HEK293 (cell line): Measurements from ENCODE around the gene KLHL28.

ENCODE experiments used
- TF ChIP-seq, protein P1 (sequence below): fragments of 450-650 bp; formaldehyde crosslinking; IDR thresholded peaks from 2 replicates; pipeline ENCODE4 v1.5.1; 2016; ENCODE audit warnings: missing biosample characterization, missing genetic modification characterization
- TF ChIP-seq, protein P2 (sequence below): fragments of 450-650 bp; formaldehyde crosslinking; IDR thresholded peaks from 2 replicates; pipeline ENCODE4 v1.5.1; 2016; ENCODE audit warnings: missing biosample characterization, missing genetic modification characterization

DNA sequence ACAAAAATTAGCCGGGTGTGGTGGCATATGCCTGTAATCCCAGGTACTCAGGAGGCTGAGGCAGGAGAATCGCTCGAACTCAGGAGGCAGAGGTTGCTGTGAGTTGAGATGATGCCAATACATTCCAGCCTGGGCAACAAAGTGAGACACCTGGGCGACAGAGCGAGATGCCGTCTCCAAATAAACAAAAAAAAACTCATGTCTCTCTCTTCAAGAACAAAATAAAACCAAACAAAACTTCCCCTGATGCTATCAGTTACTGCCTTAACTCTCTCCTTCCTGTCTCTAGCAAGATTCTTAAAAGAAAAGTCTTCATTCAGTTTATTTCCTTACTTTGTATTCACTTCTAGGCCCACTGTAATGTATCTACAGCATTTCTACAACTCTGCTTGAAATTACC lies 20.8 kb downstream of the KLHL28 start:
- TF ChIP-seq, protein P1, sequence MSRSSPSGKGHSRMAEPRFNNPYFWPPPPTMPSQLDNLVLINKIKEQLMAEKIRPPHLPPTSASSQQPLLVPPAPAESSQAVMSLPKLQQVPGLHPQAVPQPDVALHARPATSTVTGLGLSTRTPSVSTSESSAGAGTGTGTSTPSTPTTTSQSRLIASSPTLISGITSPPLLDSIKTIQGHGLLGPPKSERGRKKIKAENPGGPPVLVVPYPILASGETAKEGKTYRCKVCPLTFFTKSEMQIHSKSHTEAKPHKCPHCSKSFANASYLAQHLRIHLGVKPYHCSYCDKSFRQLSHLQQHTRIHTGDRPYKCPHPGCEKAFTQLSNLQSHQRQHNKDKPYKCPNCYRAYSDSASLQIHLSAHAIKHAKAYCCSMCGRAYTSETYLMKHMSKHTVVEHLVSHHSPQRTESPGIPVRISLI (tag by site-specific recombination), result no peak
- TF ChIP-seq, protein P2, sequence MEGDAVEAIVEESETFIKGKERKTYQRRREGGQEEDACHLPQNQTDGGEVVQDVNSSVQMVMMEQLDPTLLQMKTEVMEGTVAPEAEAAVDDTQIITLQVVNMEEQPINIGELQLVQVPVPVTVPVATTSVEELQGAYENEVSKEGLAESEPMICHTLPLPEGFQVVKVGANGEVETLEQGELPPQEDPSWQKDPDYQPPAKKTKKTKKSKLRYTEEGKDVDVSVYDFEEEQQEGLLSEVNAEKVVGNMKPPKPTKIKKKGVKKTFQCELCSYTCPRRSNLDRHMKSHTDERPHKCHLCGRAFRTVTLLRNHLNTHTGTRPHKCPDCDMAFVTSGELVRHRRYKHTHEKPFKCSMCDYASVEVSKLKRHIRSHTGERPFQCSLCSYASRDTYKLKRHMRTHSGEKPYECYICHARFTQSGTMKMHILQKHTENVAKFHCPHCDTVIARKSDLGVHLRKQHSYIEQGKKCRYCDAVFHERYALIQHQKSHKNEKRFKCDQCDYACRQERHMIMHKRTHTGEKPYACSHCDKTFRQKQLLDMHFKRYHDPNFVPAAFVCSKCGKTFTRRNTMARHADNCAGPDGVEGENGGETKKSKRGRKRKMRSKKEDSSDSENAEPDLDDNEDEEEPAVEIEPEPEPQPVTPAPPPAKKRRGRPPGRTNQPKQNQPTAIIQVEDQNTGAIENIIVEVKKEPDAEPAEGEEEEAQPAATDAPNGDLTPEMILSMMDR (tag by site-specific recombination), result no peak
